CD4-positive, alpha-beta memory T cell (primary cell): ENCODE results near the gene MKX. TPM values are rescaled to one million over a fixed set of nuclear protein-coding genes. Genes with fewer than 3 reads are reported as not detected.

Experiments used
- CTCF ChIA-PET: fragments of 350-600 bp; sonication (Branson Sonifier 250); formaldehyde crosslinking; loops from one replicate; lab custom pipeline; 2021; ENCODE audit warnings: inconsistent platforms; ENCODE audit not compliant: partially characterized antibody; lab: Charles Lee
- POLR2A ChIA-PET: fragments of 350-600 bp; sonication (Branson Sonifier 250); formaldehyde crosslinking; loops from one replicate; lab custom pipeline; 2021; ENCODE audit not compliant: partially characterized antibody; lab: Charles Lee
- DNase-seq, 5 donors: peaks; one replicate each; pipeline versions ENCODE4 v3.0.0 to v3.0.0-alpha.2; 2020 to 2022; ENCODE audit warnings: mixed read lengths in 1 of 5
- H3K27ac ChIP-seq: one replicate; pipeline ENCODE4 v1.7.0; 2013; ENCODE audit warnings: low read depth, low read length
- H3K27me3 ChIP-seq: 2 replicates; pipeline ENCODE4 v1.7.0; 2013; ENCODE audit warnings: mild to moderate bottlenecking, low read length, moderate library complexity; ENCODE audit not compliant: insufficient read depth
- H3K36me3 ChIP-seq: 2 replicates; pipeline ENCODE4 v1.7.0; 2013; ENCODE audit warnings: mild to moderate bottlenecking, low read length, moderate library complexity; ENCODE audit not compliant: insufficient read depth
- H3K4me1 ChIP-seq: 2 replicates; pipeline ENCODE4 v1.7.0; 2013; ENCODE audit warnings: mild to moderate bottlenecking, low read length, moderate library complexity; ENCODE audit not compliant: insufficient read depth
- H3K4me3 ChIP-seq, 2 donors: one replicate each; pipeline ENCODE4 v1.7.0; 2013; ENCODE audit warnings: low read length in 2 of 2, mild to moderate bottlenecking in 1 of 2
- H3K9me3 ChIP-seq, 2 donors: one replicate each; pipeline ENCODE4 v1.7.0; 2013; ENCODE audit warnings: low read length in 2 of 2, control low read depth in 1 of 2; ENCODE audit not compliant: control insufficient read depth in 1 of 2
- H3K27ac Mint-ChIP-seq, 7 donors: one replicate each; pipeline ENCODE4 v1.8.0; 2020 to 2021; ENCODE audit warnings: mixed read lengths in 7 of 7, mild to moderate bottlenecking in 6 of 7, inconsistent platforms in 3 of 7, moderate library complexity in 3 of 7
- H3K27me3 Mint-ChIP-seq, 2 donors: one replicate each; pipeline ENCODE4 v1.8.0; 2020 to 2021; ENCODE audit warnings: mixed read lengths in 2 of 2
- H3K36me3 Mint-ChIP-seq, 2 donors: one replicate each; pipeline ENCODE4 v1.8.0; 2020 to 2021; ENCODE audit warnings: mixed read lengths in 2 of 2, inconsistent platforms in 1 of 2, mild to moderate bottlenecking in 1 of 2
- H3K4me1 Mint-ChIP-seq, 4 donors: one replicate each; pipeline ENCODE4 v1.8.0; 2020 to 2021; ENCODE audit warnings: mixed read lengths in 4 of 4, mild to moderate bottlenecking in 1 of 4
- H3K4me3 Mint-ChIP-seq, 8 donors: one replicate each; pipeline ENCODE4 v1.8.0; 2020 to 2021; ENCODE audit warnings: mixed read lengths in 8 of 8, mild to moderate bottlenecking in 7 of 8, moderate library complexity in 6 of 8, inconsistent platforms in 3 of 8
- H3K9me3 Mint-ChIP-seq, 8 donors: one replicate each; pipeline ENCODE4 v1.8.0; 2020 to 2021; ENCODE audit warnings: mixed read lengths in 8 of 8, mild to moderate bottlenecking in 5 of 8, inconsistent platforms in 3 of 8, moderate library complexity in 1 of 8
- intact Hi-C: fragments of 100-400 bp; cut with micrococcal nuclease; formaldehyde crosslinking; loops from one replicate; pipeline ENCODE4 v1.15.1; 2023
- polyA plus RNA-seq, 2 donors: library from polyadenylated mRNA; unstranded; fragments of 300-500 nt; fragmentation: Illumina TruSeq; gene quantifications; one replicate each; pipeline ENCODE4 v1.2.3, GENCODE V29; 2021
- total RNA-seq, 2 experiments: library from RNA; stranded (reverse); gene quantifications; one replicate each; pipeline ENCODE4 v1.2.3, GENCODE V29; 2021

MKX gene
- total and polyA plus RNA-seq, 4 experiments from 2014 or later, result not detected

DNA sequence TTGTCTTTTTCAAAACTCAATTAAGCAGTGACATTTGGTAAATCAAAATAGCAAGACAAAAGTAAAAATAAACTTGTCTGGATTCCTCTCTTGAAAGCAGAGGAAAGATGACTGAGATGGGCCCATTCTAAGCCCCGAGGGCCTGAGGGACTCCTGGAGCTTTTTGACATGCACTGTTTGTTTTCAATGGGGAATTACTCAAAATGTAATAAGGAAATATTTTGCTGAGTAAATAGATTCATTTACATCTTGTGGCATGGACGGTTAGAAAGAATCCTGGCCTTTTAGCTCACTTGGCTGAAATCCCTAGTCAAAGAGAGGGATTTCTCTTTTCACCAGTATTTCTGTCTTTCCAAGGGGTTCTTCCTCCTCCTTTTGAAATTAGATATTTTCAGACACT lies 108.0 kb downstream of the MKX start:
- no peak for DNase-seq
- Histone ChIP-seq H3K27ac (no peak overlapping the region), H3K4me1 (no peaks in the 10 kb centered on the region), H3K36me3 (no peaks in the 10 kb centered on the region), H3K4me3 (no peak overlapping the region), H3K9me3 (no peaks in the 10 kb centered on the region), H3K27me3 (no peaks in the 10 kb centered on the region)
- intact Hi-C loops, result no loop called here
- H3K27me3 Mint-ChIP-seq, result no peaks in the 10 kb centered on the region
- no peaks in the 10 kb centered on the region for H3K4me1 Mint-ChIP-seq
- H3K4me3 Mint-ChIP-seq, result no peak overlapping the region
- no peak overlapping the region for H3K27ac Mint-ChIP-seq
- H3K36me3 Mint-ChIP-seq, result no peaks in the 10 kb centered on the region
- ChIA-PET POLR2A (no interaction called here), CTCF (interaction anchor here (1.1 kb wide), 1 partner anchor 11 kb away, joined by 3 read pairs; no protein-coding TSS in a partner anchor)
- H3K9me3 Mint-ChIP-seq, result peaks cover 0 to 16% (median 11%) of the 10 kb centered on the region in 8 donors

DNA sequence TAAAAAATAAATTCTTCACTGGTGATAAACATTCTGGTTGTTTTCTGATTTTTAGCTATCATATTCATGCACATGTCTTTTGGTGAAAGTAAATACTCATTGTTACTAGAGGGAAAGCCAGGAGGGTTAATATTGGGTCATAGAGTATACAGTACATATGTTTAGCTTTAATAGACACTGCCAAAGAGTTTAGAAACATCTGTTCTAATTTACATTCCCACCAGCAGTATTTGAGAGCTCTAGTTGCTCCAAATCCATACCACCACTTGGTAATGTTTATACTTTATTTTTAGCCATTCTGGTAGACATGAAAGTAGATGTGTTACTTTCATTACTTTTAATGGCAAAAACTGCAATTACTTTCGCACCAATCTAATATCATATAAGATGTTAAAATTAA lies 108.8 kb downstream of the MKX start:
- Histone ChIP-seq H3K27me3 (no peaks in the 10 kb centered on the region), H3K4me1 (no peaks in the 10 kb centered on the region), H3K36me3 (no peaks in the 10 kb centered on the region), H3K9me3 (no peaks in the 10 kb centered on the region), H3K27ac (no peak overlapping the region), H3K4me3 (no peak overlapping the region)
- CTCF ChIA-PET, result no interaction called here
- H3K27ac Mint-ChIP-seq, result no peak overlapping the region
- intact Hi-C loops, result no loop called here
- H3K9me3 Mint-ChIP-seq, result peaks cover 0 to 8% (median 4%) of the 10 kb centered on the region in 8 donors
- no peaks in the 10 kb centered on the region for H3K36me3 Mint-ChIP-seq
- H3K4me1 Mint-ChIP-seq, result no peaks in the 10 kb centered on the region
- no peak overlapping the region for H3K4me3 Mint-ChIP-seq
- POLR2A ChIA-PET, result no interaction called here
- no peak for DNase-seq
- H3K27me3 Mint-ChIP-seq, result no peaks in the 10 kb centered on the region

DNA sequence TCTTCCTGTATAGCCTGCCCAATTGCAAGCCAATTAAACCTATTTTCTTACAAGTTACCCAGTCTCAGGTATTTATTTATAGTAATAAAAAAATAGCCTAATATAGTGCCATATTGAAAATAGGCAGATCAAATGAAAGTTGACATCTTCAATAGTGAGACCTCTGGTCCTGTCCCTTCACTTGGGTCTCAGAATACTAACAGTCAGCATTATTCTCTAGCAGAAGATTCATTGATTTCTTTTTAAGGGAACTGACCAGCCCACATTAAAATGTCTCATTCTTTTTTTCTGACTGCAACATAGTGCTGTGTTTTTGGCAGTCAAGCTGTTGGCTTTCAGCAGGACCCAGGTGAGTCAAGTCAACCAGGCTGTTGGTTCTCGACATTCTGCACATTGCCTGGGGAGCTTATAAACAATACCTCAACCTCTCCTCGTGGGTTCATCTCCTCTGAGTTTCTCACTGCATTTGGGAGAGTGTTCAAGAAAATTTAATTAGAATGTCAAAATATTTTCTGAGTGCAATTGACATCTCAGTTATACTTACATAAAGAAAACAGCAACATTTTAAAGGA lies 109.8 kb downstream of the MKX start:
- Histone ChIP-seq H3K36me3 (no peaks in the 10 kb centered on the region), H3K4me3 (no peak overlapping the region), H3K9me3 (no peaks in the 10 kb centered on the region), H3K27me3 (no peaks in the 10 kb centered on the region), H3K4me1 (no peaks in the 10 kb centered on the region), H3K27ac (no peak overlapping the region)
- Mint-ChIP-seq H3K4me3 (no peak overlapping the region), H3K9me3 (peaks cover 0 to 3% (median 0%) of the 10 kb centered on the region in 8 donors), H3K4me1 (no peaks in the 10 kb centered on the region), H3K27ac (no peak overlapping the region), H3K36me3 (no peaks in the 10 kb centered on the region), H3K27me3 (no peaks in the 10 kb centered on the region)
- ChIA-PET CTCF (no interaction called here), POLR2A (no interaction called here)
- intact Hi-C loops, result no loop called here
- no peak for DNase-seq

DNA sequence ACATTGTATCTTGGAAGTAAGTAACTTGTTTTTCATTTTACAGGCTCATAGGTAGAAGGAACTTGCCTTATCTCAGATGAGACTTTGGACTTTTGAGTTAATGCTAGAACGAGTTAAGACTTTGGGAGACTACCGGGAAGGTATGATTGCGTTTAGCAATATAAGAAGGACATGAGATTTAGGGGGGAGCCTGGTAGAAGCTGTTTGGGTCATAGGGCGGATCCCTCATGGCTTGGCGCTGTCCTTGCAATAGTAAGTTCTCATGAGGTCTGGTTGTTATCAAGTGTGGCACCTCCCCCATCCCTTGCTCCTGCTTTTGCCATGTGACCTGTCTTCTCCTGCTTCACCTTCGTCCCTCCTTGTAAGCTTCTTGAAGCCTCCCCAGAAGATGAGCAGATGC lies 110.3 kb downstream of the MKX start:
- CTCF ChIA-PET, result no interaction called here
- Histone ChIP-seq H3K36me3 (no peaks in the 10 kb centered on the region), H3K9me3 (no peaks in the 10 kb centered on the region), H3K4me3 (no peak overlapping the region), H3K4me1 (no peaks in the 10 kb centered on the region), H3K27ac (no peak overlapping the region), H3K27me3 (no peaks in the 10 kb centered on the region)
- no peak overlapping the region for H3K27ac Mint-ChIP-seq
- no peak overlapping the region for H3K4me3 Mint-ChIP-seq
- no peaks in the 10 kb centered on the region for H3K27me3 Mint-ChIP-seq
- H3K36me3 Mint-ChIP-seq, result no peaks in the 10 kb centered on the region
- peaks cover 0 to 3% (median 0%) of the 10 kb centered on the region in 8 donors for H3K9me3 Mint-ChIP-seq
- POLR2A ChIA-PET, result no interaction called here
- intact Hi-C loops, result no loop called here
- no peaks in the 10 kb centered on the region for H3K4me1 Mint-ChIP-seq
- no peak for DNase-seq

- Histone ChIP-seq H3K27me3 (no peaks in the 10 kb centered on the region), H3K4me3 (no peak overlapping the region), H3K27ac (no peak overlapping the region), H3K4me1 (no peaks in the 10 kb centered on the region), H3K9me3 (no peaks in the 10 kb centered on the region), H3K36me3 (no peaks in the 10 kb centered on the region)
- Mint-ChIP-seq H3K27ac (no peak overlapping the region), H3K36me3 (no peaks in the 10 kb centered on the region), H3K9me3 (peaks cover 0 to 3% (median 0%) of the 10 kb centered on the region in 8 donors), H3K4me3 (no peak overlapping the region), H3K4me1 (no peaks in the 10 kb centered on the region), H3K27me3 (peaks cover 11 to 12% of the 10 kb centered on the region in 2 donors)
- ChIA-PET POLR2A (no interaction called here), CTCF (interaction anchor here (1.6 kb wide), 1 partner anchor 16 kb away, joined by 3 read pairs; no protein-coding TSS in a partner anchor)
- no peak for DNase-seq
- intact Hi-C loops, result no loop called here
These were observed 117.0 kb downstream of the MKX start for GRCh38 chr10:27628621-27629020.

- Mint-ChIP-seq H3K4me1 (no peaks in the 10 kb centered on the region), H3K4me3 (no peak overlapping the region), H3K36me3 (no peaks in the 10 kb centered on the region), H3K27me3 (peaks cover 11 to 15% of the 10 kb centered on the region in 2 donors), H3K9me3 (no peaks in the 10 kb centered on the region), H3K27ac (no peak overlapping the region)
- Histone ChIP-seq H3K27me3 (no peaks in the 10 kb centered on the region), H3K4me1 (no peaks in the 10 kb centered on the region), H3K9me3 (no peaks in the 10 kb centered on the region), H3K36me3 (no peaks in the 10 kb centered on the region), H3K27ac (no peak overlapping the region), H3K4me3 (no peak overlapping the region)
- intact Hi-C loops, result no loop called here
- ChIA-PET POLR2A (no interaction called here), CTCF (no interaction called here)
- DNase-seq, result no peak
These were observed 118.7 kb downstream of the MKX start for GRCh38 chr10:27626890-27627289.

DNA sequence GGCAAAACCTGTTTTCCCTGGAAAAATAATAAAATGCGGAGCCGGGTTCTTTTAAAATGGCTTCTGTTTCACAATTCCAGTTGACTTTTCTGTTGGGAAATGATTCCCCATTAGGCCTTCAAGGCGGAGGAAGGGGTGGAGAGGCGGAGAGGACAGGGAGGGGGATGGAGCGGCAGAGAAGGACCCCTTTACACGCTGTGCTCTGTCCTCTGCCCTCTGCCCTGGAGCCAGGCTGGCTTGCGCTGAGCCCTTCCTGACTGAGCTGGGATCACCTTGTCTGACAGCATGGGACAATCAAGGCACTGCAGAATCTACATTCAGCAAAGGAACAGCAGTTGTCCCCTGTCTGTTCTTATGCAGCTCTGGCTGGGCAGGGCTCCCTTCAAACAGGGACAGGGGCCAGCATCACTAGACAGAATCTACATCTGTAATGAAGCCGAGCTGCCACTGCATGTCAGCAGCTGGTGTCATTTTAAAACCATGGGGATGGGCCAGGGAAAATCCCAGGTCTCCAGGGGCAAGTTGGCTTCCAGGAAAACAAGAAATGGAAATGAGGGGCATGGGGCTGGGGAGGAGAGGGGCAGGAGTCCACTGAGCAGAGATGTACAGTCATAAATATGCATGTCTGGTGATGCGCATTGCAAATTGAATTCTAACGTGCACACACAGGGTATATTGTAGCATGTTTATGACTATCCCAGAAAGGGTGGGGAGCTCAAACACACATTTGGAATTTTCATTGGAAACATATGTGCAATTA lies 120.0 kb downstream of the MKX start:
- Mint-ChIP-seq H3K4me3 (no peak overlapping the region), H3K9me3 (no peaks in the 10 kb centered on the region), H3K27me3 (peaks cover 11 to 17% of the 10 kb centered on the region in 2 donors), H3K4me1 (no peaks in the 10 kb centered on the region), H3K36me3 (no peaks in the 10 kb centered on the region), H3K27ac (peak overlapping the region in 1 of 7 donors; percentile 31)
- ChIA-PET CTCF (no interaction called here), POLR2A (no interaction called here)
- Histone ChIP-seq H3K27me3 (no peaks in the 10 kb centered on the region), H3K36me3 (no peaks in the 10 kb centered on the region), H3K9me3 (no peaks in the 10 kb centered on the region), H3K4me3 (no peak overlapping the region), H3K4me1 (no peaks in the 10 kb centered on the region), H3K27ac (no peak overlapping the region)
- intact Hi-C loops, result no loop called here
- no peak for DNase-seq
